Measurements from ENCODE around the gene MTHFD2.
"Not testable (repeated sequence)": the region's sequence is repeated elsewhere in the genome, so short reads cannot be mapped to it uniquely, and the experiment has no call there.

Gene MTHFD2

GRCh38 chr2:74198461-74199274 lies at the start of gene MTHFD2:
Gene MTHFD2, plus strand, starts transcription at chr2:74198615. Its CDS starts 27 bp downstream, at chr2:74198642.
- DNase-seq, result peak; percentile 93

- DNase-seq, result no peak
These were observed 49.2 kb upstream of the MTHFD2 start for GRCh38 chr2:74149247-74149525.

GRCh38 chr2:74149570-74150319 lies 48.7 kb upstream of the MTHFD2 start:
- no peak for DNase-seq

- no peak for DNase-seq
These were observed 45.5 kb upstream of the MTHFD2 start for GRCh38 chr2:74152954-74153353.

GRCh38 chr2:74155830-74156229 lies 42.6 kb upstream of the MTHFD2 start:
- no peak for DNase-seq

GRCh38 chr2:74162951-74163350 lies 35.5 kb upstream of the MTHFD2 start:
- no peak for DNase-seq

GRCh38 chr2:74164761-74165160 lies 33.7 kb upstream of the MTHFD2 start:
- DNase-seq, result no peak

- DNase-seq, result no peak
These were observed 29.7 kb upstream of the MTHFD2 start for GRCh38 chr2:74168739-74169138.

GRCh38 chr2:74174909-74175308 lies 23.5 kb upstream of the MTHFD2 start:
- DNase-seq, result no peak

- no peak for DNase-seq
These were observed 20.7 kb upstream of the MTHFD2 start for GRCh38 chr2:74177696-74178095.

GRCh38 chr2:74178211-74179062 lies 20.0 kb upstream of the MTHFD2 start, which contains the start of gene MOB1A:
Gene MOB1A, minus strand, starts transcription at chr2:74178879. Its CDS starts 205 bp downstream, at chr2:74178674.
- DNase-seq, result peak; percentile 98

GRCh38 chr2:74179063-74179865 lies 19.2 kb upstream of the MTHFD2 start:
- peak; percentile 1 for DNase-seq

- DNase-seq, result no peak
These were observed 16.7 kb upstream of the MTHFD2 start for GRCh38 chr2:74181739-74182138.

- no peak for DNase-seq
These were observed 14.5 kb upstream of the MTHFD2 start for GRCh38 chr2:74183878-74184277.

- DNase-seq, result peak; percentile 21
These were observed 12.4 kb upstream of the MTHFD2 start for GRCh38 chr2:74186038-74186437.

- DNase-seq, result not testable (repeated sequence)
These were observed 11.7 kb upstream of the MTHFD2 start for GRCh38 chr2:74186706-74187105.

GRCh38 chr2:74188018-74188601 lies 10.3 kb upstream of the MTHFD2 start:
- DNase-seq, result no peak

- DNase-seq, result no peak
These were observed 9.7 kb upstream of the MTHFD2 start for GRCh38 chr2:74188696-74189095.

GRCh38 chr2:74191596-74192380 lies 6.6 kb upstream of the MTHFD2 start:
- no peak for DNase-seq

- DNase-seq, result no peak
These were observed 3.6 kb upstream of the MTHFD2 start for GRCh38 chr2:74194799-74195198.

GRCh38 chr2:74197049-74197448 lies 1.4 kb upstream of the MTHFD2 start:
- no peak for DNase-seq
